ENCODE measurements around the gene ARFRP1. TPM values are rescaled to one million over a fixed set of nuclear protein-coding genes. Genes with fewer than 3 reads are reported as not detected.

ARFRP1 gene
- total and polyA plus RNA-seq, 2 donors (not counting 1 experiment from before 2014, with no cell fraction given) = 41.0 to 75.5 TPM

DNA sequence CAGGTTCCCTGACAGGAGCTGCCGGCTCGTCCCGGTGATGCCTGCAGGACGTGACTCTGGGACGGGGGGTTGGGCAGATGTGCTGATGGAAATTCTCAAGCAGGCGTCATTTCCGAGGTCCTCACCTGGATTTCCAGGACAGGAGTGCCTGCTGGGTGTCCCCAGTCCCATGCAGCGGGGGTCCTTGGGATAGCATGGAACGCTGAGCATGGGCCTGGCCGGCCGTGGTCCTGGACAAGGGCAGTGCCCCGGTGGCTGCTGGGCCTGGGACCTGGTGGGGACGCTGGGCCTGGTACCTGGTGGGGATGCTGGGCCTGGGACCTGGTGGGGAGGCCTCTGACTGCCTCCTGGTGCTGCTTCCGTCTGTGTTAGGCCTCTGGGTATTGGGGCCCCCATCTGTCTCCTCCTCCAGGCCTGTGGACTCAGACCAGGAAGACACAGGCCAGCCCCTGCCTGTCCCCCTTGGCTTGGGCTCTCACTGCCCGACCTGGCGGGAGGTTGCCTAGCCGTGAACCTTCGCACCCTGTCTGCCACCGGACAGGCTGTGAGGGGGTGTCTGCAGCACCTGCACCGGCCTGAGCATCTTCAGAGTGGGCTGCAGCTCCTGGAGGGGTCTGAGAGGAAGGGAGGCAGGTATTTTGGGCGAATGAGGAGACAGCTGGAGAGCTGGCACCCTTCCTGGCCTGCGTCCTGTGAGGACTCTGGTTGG is 43.5 kb downstream of the ARFRP1 start:
- Histone ChIP-seq H3K9ac (ENCODE audit: low read length) (no peak overlapping the region), H3K4me2 (replicated peaks; ENCODE audit: low read depth, low read length, poor library complexity, severe bottlenecking) (no peak overlapping the region), H4K20me1 (ENCODE audit: control insufficient read depth, insufficient read depth, low read length, poor library complexity, severe bottlenecking) (no peaks in the 10 kb centered on the region), H3K27me3 (replicated peaks in 1 of 4; ENCODE audit: control extremely low read depth in 1 of 4, control insufficient read depth in 3 of 4, insufficient read depth in 4 of 4, low read length in 3 of 4) (no peaks in the 10 kb centered on the region), H3K79me2 (ENCODE audit: control insufficient read depth, insufficient read depth, low read length) (peaks cover 18% of the 10 kb centered on the region), H3K27ac (ENCODE audit: low read length in 2 of 2) (no peak overlapping the region), H3K4me3 (ENCODE audit: control extremely low read depth in 1 of 5, extremely low read depth in 1 of 5, insufficient read depth in 1 of 5, low read depth in 2 of 5, low read length in 4 of 5) (no peak overlapping the region), H3K36me3 (replicated peaks in 1 of 2; ENCODE audit: control extremely low read depth in 1 of 2, control insufficient read depth in 1 of 2, extremely low read depth in 1 of 2, insufficient read depth in 2 of 2, low read length in 1 of 2) (peaks cover 0 to 34% of the 10 kb centered on the region in 2 experiments), H3K9me3 (ENCODE audit: control extremely low read depth in 1 of 3, control insufficient read depth in 2 of 3, insufficient read depth in 1 of 3, low read length in 2 of 3) (no peaks in the 10 kb centered on the region), H2AFZ (ENCODE audit: insufficient read depth, low read depth, low read length, poor library complexity, severe bottlenecking) (no peak overlapping the region), H3K4me1 (ENCODE audit: control insufficient read depth in 2 of 2, insufficient read depth in 2 of 2, low read length in 2 of 2) (peaks cover 0 to 1% of the 10 kb centered on the region in 2 donors)
- TF ChIP-seq, protein P1, sequence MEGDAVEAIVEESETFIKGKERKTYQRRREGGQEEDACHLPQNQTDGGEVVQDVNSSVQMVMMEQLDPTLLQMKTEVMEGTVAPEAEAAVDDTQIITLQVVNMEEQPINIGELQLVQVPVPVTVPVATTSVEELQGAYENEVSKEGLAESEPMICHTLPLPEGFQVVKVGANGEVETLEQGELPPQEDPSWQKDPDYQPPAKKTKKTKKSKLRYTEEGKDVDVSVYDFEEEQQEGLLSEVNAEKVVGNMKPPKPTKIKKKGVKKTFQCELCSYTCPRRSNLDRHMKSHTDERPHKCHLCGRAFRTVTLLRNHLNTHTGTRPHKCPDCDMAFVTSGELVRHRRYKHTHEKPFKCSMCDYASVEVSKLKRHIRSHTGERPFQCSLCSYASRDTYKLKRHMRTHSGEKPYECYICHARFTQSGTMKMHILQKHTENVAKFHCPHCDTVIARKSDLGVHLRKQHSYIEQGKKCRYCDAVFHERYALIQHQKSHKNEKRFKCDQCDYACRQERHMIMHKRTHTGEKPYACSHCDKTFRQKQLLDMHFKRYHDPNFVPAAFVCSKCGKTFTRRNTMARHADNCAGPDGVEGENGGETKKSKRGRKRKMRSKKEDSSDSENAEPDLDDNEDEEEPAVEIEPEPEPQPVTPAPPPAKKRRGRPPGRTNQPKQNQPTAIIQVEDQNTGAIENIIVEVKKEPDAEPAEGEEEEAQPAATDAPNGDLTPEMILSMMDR (IDR thresholded peaks at IDR 0.05) = no peak
- TF ChIP-seq EZH2 (IDR thresholded peaks at IDR 0.05; ENCODE audit: borderline replicate concordance, insufficient read depth, low read depth, low read length, poor library complexity, severe bottlenecking) = no peak
- DNase-seq (no peak), ATAC-seq (ENCODE audit: low read depth) (no peak)
- ChIA-PET POLR2A (no interaction called here), CTCF (no interaction called here)
- Mint-ChIP-seq H3K27me3 (no peaks in the 10 kb centered on the region), H3K4me3 (no peak overlapping the region), H3K4me1 (peaks cover 2% of the 10 kb centered on the region), H3K9me3 (ENCODE audit: insufficient read depth) (no peaks in the 10 kb centered on the region), H3K27ac (no peak overlapping the region)
- WGBS (ENCODE audit: insufficient coverage) = 98% methylated on average over 21 of the region's 22 CpGs
- intact Hi-C loops (cut with micrococcal nuclease) = no loop called here

DNA sequence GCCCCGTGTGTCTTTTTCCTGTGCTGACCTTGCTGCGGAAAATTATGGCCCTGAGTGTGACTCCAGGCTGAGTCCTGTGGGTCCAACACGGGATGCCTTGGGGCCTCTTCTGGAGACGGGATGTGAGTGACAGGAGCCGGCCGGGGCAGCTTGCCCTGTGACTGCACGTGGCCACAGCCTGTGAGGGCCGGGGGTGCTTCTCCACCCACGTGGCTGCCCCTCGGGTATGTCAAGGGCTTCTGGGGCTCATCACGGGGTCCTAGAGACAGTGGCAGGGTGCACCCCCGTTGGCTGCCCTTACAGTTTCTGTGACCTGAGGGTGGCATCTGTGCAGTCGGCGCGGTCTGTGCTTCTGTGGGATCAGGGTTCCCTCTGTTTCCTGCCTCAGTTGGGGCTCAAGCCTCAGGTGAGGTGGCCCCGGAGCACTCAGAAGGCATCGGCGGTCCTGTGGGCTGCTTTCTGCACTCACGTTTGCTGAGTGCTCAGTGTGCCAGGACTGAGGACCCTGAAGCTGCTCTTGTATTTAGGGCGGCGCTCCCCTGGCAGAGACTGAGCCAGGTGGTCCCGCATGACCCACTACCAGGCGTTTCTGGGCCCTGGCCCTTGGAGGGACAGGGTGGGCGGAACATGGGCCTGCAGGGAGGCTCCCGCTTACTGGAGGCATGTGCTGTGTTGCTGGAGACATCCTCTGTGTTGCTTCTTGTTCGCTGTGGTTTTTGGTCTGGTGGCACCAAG is 44.3 kb downstream of the ARFRP1 start:
- Mint-ChIP-seq H3K9me3 (ENCODE audit: insufficient read depth) (no peaks in the 10 kb centered on the region), H3K4me1 (peaks cover 6% of the 10 kb centered on the region), H3K27me3 (no peaks in the 10 kb centered on the region), H3K27ac (no peak overlapping the region), H3K4me3 (no peak overlapping the region)
- Histone ChIP-seq H4K20me1 (ENCODE audit: control insufficient read depth, insufficient read depth, low read length, poor library complexity, severe bottlenecking) (no peaks in the 10 kb centered on the region), H2AFZ (ENCODE audit: insufficient read depth, low read depth, low read length, poor library complexity, severe bottlenecking) (no peak overlapping the region), H3K9me3 (ENCODE audit: control extremely low read depth in 1 of 3, control insufficient read depth in 2 of 3, insufficient read depth in 1 of 3, low read length in 2 of 3) (no peaks in the 10 kb centered on the region), H3K36me3 (replicated peaks in 1 of 2; ENCODE audit: control extremely low read depth in 1 of 2, control insufficient read depth in 1 of 2, extremely low read depth in 1 of 2, insufficient read depth in 2 of 2, low read length in 1 of 2) (peaks cover 0 to 30% of the 10 kb centered on the region in 2 experiments), H3K4me2 (replicated peaks; ENCODE audit: low read depth, low read length, poor library complexity, severe bottlenecking) (no peak overlapping the region), H3K9ac (ENCODE audit: low read length) (no peak overlapping the region), H3K27me3 (replicated peaks in 1 of 4; ENCODE audit: control extremely low read depth in 1 of 4, control insufficient read depth in 3 of 4, insufficient read depth in 4 of 4, low read length in 3 of 4) (no peaks in the 10 kb centered on the region), H3K4me1 (ENCODE audit: control insufficient read depth in 2 of 2, insufficient read depth in 2 of 2, low read length in 2 of 2) (peaks cover 5 to 9% of the 10 kb centered on the region in 2 donors), H3K4me3 (ENCODE audit: control extremely low read depth in 1 of 5, extremely low read depth in 1 of 5, insufficient read depth in 1 of 5, low read depth in 2 of 5, low read length in 4 of 5) (no peak overlapping the region), H3K27ac (ENCODE audit: low read length in 2 of 2) (no peak overlapping the region), H3K79me2 (ENCODE audit: control insufficient read depth, insufficient read depth, low read length) (peaks cover 18% of the 10 kb centered on the region)
- CTCF ChIA-PET = no interaction called here
- no peak for ATAC-seq (ENCODE audit: low read depth)
- TF ChIP-seq, protein P1 (IDR thresholded peaks at IDR 0.05) = no peak
- TF ChIP-seq EZH2 (IDR thresholded peaks at IDR 0.05; ENCODE audit: borderline replicate concordance, insufficient read depth, low read depth, low read length, poor library complexity, severe bottlenecking) = no peak
- WGBS (ENCODE audit: insufficient coverage) = 94% methylated on average over 26 of the region's 26 CpGs
- POLR2A ChIA-PET = no interaction called here
- intact Hi-C loops (cut with micrococcal nuclease) = no loop called here
- DNase-seq = no peak
